UCSD-AML1 (cell line): ENCODE measurements around the gene SEC22A.

ENCODE experiments used
- DNase-seq: peaks from one replicate; lab custom pipeline; 2025; ENCODE audit not compliant: unreplicated experiment; lab: John Stamatoyannopoulos, UW

The SEC22A gene

DNA sequence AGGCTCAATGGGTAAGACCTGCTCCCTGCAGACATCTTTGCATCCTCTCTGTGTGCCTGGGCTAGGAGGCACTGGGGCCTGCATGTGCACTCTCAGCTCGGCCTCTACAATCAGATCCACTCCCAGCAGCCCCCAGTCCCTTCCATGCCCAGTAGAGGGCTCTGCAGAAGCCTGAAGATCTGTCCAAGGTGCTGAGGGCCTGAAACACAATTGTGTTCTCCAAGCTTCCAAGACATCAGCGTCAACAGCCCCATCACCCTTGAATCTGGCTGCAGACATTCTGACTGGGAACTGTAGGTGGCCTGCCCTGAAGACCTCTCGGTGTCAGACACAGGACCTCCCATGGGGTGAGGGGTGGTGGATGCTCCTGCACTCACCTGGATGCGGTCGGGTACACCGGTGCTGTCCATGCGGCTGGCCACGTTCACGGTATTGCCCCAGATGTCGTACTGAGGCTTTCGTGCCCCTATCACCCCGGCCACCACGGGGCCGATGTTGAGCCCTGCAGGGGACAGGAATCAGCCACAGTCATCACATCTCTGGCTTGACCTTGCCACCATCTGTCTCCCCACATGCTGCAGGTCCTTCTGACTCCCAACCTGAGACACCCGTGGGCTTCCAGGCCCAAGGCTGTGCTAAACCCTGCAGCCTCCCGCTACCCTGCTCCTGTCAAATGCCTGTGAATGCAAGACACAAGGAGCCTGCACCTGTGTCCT, 84.7 kb downstream of the SEC22A start:
- DNase-seq, result peak; percentile 49

- no peak for DNase-seq
Measured at GRCh38 chr3:123287051-123287961, 85.6 kb downstream of the SEC22A start.

DNA sequence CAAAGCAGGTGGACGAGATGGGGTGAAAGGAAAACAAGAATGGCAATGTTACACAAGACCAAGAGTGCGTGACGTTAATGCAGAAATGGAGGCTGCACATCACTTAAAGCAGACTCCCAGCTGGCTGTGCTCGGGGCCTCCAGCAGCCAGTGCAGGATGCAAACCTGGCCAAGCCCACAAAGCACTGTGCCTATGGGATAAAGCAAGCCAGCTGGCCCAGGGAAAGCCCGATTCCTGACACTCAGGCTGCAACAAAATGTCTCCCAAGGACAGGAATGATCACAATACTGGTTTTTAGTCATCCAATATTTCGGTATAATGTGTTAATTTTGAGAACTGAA, 86.2 kb downstream of the SEC22A start:
- DNase-seq, result no peak

GRCh38 chr3:123289391-123290106, 87.8 kb downstream of the SEC22A start:
- DNase-seq, result no peak

DNA sequence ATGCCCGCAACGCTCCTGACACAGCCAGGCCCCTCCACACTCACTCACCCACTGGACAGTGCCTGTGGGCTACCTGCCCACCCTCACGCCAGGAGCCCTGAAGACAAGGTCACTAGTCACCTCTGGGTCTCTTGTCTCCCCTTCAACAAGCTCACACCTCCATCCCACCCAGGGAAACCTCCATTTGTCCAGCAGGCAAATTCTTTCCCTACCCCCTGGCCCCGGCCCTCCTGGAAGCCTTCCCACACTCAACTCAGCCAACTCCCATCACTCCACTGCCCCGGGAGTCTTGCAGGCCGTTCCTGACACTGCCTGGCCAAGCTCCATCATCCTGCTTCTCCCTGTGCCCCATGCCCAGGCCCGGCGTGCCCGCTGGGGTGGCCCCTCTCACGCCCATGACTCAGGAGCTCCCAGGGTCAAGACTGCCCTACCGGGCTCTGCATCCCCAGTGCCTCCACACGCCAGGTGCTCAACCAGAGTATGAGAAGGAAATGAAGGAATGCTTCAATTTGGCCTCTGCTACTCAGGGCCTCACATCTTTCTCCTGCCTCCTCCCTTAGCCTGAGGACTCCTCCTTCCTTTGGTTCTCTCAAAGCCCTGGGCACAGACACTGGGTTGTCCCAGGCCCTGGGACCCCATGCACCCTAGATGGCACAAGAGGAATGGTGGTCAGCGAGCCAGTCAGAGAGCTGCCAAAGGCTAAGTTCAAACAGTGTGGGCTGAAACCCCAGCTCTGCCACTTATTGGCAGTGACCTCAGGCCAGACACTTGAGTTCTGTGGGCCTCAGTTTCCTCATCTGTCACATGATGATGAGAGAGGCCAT, 88.6 kb downstream of the SEC22A start:
- no peak for DNase-seq

- DNase-seq, result no peak
Measured at GRCh38 chr3:123290962-123291361, 89.2 kb downstream of the SEC22A start.

DNA sequence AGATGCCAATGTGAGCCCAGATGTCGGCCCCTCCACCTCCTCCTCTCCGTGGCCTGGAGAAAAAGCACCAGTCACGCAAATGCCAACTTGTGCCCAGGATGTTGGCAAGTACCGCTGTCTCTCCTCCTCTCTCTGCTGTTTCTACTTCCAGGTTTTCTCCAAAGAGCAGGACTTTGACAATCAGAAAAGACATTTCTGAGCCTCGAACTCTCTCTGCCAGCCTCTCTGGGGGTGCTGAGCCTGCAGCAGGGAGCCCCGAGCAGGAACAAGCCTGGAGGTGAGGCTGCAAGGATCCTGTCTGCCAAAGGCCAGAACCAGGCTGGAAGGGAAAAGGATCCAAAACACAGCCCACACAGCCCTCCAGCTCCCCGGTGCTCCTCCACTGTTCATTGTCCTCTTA, 89.7 kb downstream of the SEC22A start:
- no peak for DNase-seq

- no peak for DNase-seq
Measured at GRCh38 chr3:123292321-123293310, 90.9 kb downstream of the SEC22A start.

- DNase-seq, result no peak
Measured at GRCh38 chr3:123294296-123294938, 92.7 kb downstream of the SEC22A start.

- no peak for DNase-seq
Measured at GRCh38 chr3:123295171-123295900, 93.6 kb downstream of the SEC22A start.

DNA sequence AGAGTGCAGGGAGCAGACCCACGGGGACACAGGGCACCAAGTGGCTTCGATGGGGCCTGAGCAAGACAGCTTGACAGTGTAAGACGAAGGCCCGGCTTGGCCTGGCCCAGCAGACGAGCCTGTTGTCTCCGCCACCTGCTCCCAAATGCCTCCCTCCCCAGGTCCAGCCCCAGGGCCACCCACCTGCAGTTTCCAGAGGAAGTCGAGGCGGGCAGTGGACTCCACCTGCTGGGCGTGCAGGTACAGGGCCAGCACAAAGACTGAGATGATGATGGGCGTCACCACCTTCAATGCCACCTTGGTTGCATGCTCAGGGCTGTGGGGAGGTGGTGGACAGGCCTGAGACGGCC, 94.1 kb downstream of the SEC22A start:
- DNase-seq, result no peak

GRCh38 chr3:123296261-123296660, 94.5 kb downstream of the SEC22A start:
- DNase-seq, result no peak

- DNase-seq, result no peak
Measured at GRCh38 chr3:123296836-123297626, 95.3 kb downstream of the SEC22A start.

GRCh38 chr3:123297627-123297899, 95.8 kb downstream of the SEC22A start:
- no peak for DNase-seq

DNA sequence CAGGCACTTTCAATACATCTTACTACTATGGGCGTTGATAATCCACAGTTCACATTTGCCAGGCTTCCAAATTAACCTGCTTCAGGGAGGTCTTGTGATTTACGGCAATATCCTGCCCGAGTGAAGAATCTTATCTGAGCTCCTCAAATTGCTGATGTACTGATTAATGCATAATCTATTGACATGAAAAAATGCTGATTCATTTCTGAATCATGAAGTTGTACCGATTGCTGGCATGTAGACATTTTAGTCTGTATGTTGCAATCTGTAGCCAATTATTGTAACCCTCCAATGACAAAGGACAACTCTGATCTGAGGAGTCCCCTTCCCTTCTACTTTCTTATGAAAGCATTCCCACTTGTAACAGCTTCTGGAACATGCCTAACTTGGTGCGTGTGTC, 97.2 kb downstream of the SEC22A start:
- no peak for DNase-seq

DNA sequence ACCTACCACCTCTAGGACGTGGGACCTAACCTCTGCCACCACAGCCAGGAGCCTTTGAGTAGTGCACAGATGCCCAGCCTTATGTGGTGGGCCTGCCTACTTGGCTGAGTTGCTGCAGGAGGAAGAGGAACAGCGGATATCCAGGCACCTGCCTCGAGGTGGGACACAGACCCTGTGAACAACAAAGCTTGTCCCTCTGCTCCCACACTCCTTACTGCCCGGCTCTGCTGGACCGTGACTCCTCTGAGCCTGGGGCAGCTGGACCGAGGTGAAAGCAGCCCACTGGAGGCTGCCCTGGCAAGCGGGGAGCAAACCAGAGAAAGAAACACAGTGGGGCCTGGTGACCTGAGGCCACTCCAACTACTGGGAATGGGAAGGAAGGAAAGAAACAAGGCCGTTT, 97.8 kb downstream of the SEC22A start:
- no peak for DNase-seq

GRCh38 chr3:123300056-123300455, 98.3 kb downstream of the SEC22A start:
- no peak for DNase-seq

DNA sequence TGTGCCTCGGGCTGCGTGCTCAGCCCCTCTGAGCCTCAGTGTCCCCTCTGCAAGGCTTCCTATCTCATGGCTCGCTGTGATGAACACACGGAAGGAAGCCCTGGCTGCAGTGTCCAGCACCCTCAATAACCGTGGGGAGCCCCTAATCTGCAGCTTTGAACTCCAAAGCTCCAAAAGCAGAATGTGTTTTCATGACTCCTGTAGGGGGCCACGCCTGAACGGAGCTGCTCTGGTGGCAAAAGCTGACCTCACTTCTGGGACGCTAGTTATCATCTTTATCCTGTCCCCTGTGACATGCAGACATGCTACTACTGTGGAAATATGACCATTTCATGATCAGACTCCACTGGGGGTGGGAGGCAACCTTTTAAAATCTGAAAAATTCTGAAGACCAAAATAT, 98.8 kb downstream of the SEC22A start:
- no peak for DNase-seq
